Natural killer cell treated with Interleukin-12 subunit alpha and Interleukin-12 subunit beta and Interleukin-15 and Interleukin-18, amount 100 ng/mL, for 72 hours (primary cell): Measurements from ENCODE around the gene HLX. TPM values are rescaled to one million over a fixed set of nuclear protein-coding genes. Genes with fewer than 3 reads are reported as not detected.

ENCODE experiments used
- ATAC-seq, 2 donors: fragments of 150-1000 bp; cut with Tn5 transposase in 1 of 2; sonication (Bioruptor Pico), chemical (Tn5 transposase) in 1 of 2; 2 replicates each; pipeline ENCODE4 v1.10.0; 2021
- DNase-seq: peaks from one replicate; pipeline ENCODE4 v3.0.0; 2022; ENCODE audit warnings: low spot score
- H3K27ac Mint-ChIP-seq, 2 donors: 1 replicate in 1 of 2; 2 replicates in 1 of 2; pipeline ENCODE4 v1.8.0; 2022; ENCODE audit warnings: mixed read lengths in 2 of 2, mild to moderate bottlenecking in 1 of 2, moderate library complexity in 1 of 2
- H3K27me3 Mint-ChIP-seq, 2 donors: 1 replicate in 1 of 2; 2 replicates in 1 of 2; pipeline ENCODE4 v1.8.0; 2022; ENCODE audit warnings: mixed read lengths in 2 of 2
- H3K36me3 Mint-ChIP-seq: one replicate; pipeline ENCODE4 v1.8.0; 2022; ENCODE audit warnings: mixed read lengths
- H3K4me1 Mint-ChIP-seq, 2 donors: 1 replicate in 1 of 2; 2 replicates in 1 of 2; pipeline ENCODE4 v1.8.0; 2022; ENCODE audit warnings: low read depth in 2 of 2, mixed read lengths in 2 of 2, mild to moderate bottlenecking in 1 of 2
- H3K4me3 Mint-ChIP-seq: one replicate; pipeline ENCODE4 v1.8.0; 2022; ENCODE audit warnings: mixed read lengths
- H3K9me3 Mint-ChIP-seq: 2 replicates; pipeline ENCODE4 v1.8.0; 2022; ENCODE audit warnings: mixed read lengths
- total RNA-seq, 2 donors: library from RNA; stranded (reverse); gene quantifications; one replicate each; pipeline ENCODE4 v1.2.3, GENCODE V29; 2022

The HLX gene
- total RNA-seq, 2 donors from 2014 or later, result 3.9 to 5.5 TPM

- no peak for DNase-seq
- Mint-ChIP-seq H3K4me1 (peaks cover 0 to 2% of the 10 kb centered on the region in 2 donors), H3K4me3 (peak overlapping the region; percentile 27), H3K27ac (no peak overlapping the region), H3K9me3 (no peaks in the 10 kb centered on the region), H3K27me3 (peaks cover 49 to 66% of the 10 kb centered on the region in 2 donors), H3K36me3 (no peaks in the 10 kb centered on the region)
- no peak for ATAC-seq
Observed at GRCh38 chr1:220887202-220887519, 7.9 kb downstream of the HLX start.

DNA sequence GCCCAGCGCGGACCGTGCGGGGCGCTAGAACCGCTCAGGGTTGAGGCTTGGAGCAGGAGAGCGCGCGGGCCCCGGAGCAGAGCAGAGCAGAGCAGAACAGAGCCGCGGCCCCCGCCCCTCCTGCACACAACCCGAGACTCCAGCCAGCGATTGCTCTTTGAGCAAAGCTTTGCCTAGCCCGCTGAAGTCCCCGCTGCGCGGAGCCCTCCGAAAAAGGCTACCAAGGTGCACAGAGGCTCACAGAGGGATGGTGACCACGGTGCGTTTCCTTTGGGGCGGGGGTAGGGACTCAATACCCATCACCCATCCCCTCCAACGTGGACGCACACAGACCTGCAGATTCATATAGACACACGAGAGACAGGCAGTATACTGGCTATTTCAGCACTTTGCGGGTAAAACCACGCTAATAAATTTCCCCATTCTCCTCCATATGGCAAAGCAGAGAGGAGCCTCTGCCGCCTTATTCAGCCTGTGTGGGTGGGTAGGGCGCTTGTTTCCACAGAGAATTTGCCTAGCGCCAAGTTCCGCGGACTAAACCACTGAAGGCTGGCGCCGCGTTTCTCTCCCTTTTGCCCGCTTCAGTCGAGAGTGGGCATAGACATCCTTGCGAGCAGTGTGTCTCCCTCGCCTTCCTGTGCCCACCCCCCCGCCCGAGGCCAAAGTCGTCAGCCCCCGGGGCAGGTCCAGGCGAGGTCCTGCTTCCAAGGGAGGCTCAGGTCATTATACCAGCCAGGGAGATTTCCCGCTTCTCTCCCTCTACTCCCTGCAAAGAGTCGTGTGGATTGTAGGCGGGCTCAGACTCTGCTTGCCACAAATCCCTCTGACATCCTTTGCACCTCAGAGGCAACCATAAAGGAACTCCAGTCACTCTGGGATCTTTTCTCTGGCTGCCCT, 8.5 kb downstream of the HLX start:
- no peak for ATAC-seq
- peak overlapping the region; percentile 27 for H3K4me3 Mint-ChIP-seq
- peaks cover 51 to 73% of the 10 kb centered on the region in 2 donors for H3K27me3 Mint-ChIP-seq
- no peak for DNase-seq
- no peak overlapping the region for H3K27ac Mint-ChIP-seq
- H3K9me3 Mint-ChIP-seq, result no peaks in the 10 kb centered on the region
- peaks cover 0 to 2% of the 10 kb centered on the region in 2 donors for H3K4me1 Mint-ChIP-seq
- no peaks in the 10 kb centered on the region for H3K36me3 Mint-ChIP-seq

GRCh38 chr1:220888417-220888986, 9.3 kb downstream of the HLX start:
- H3K4me3 Mint-ChIP-seq, result no peak overlapping the region
- ATAC-seq, result no peak

DNA sequence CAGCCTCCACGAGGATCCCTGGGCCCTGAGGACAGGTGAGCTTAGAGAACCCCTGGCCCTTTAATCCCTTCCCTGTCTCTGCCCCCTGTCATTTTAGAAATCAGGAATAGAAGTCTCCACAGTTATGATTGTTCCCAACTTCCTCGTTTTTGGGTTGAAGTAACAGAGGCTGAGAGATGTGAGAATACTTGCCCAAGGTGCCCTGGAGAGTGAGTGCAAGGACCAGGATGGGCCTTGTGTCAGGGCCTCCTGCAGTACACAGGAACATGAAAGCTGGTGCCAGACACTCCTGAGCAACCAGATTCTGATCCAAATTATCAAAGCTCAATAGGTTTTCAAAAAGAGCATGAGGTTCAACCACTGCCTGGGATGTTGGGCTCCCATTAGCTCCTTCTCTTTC, 10.1 kb downstream of the HLX start:
- Mint-ChIP-seq H3K36me3 (no peaks in the 10 kb centered on the region), H3K4me3 (no peak overlapping the region), H3K27me3 (peaks cover 59 to 77% of the 10 kb centered on the region in 2 donors), H3K27ac (no peak overlapping the region), H3K9me3 (no peaks in the 10 kb centered on the region), H3K4me1 (peaks cover 0 to 2% of the 10 kb centered on the region in 2 donors)
- DNase-seq, result no peak
- ATAC-seq, result no peak

More at GRCh38 chr1:220888417-220888986, 9.3 kb downstream of the HLX start:
- H3K4me1 Mint-ChIP-seq, result peaks cover 0 to 2% of the 10 kb centered on the region in 2 donors
- no peaks in the 10 kb centered on the region for H3K9me3 Mint-ChIP-seq
- H3K27me3 Mint-ChIP-seq, result peaks cover 55 to 74% of the 10 kb centered on the region in 2 donors
- no peak overlapping the region for H3K27ac Mint-ChIP-seq
- DNase-seq, result no peak
- H3K36me3 Mint-ChIP-seq, result no peaks in the 10 kb centered on the region

GRCh38 chr1:220889848-220890287, 10.6 kb downstream of the HLX start:
- ATAC-seq (no peak), DNase-seq (no peak)
- Mint-ChIP-seq H3K27me3 (peaks cover 59 to 78% of the 10 kb centered on the region in 2 donors), H3K4me1 (peaks cover 0 to 2% of the 10 kb centered on the region in 2 donors), H3K4me3 (no peak overlapping the region), H3K9me3 (no peaks in the 10 kb centered on the region), H3K27ac (no peak overlapping the region), H3K36me3 (no peaks in the 10 kb centered on the region)

- H3K27me3 Mint-ChIP-seq, result peaks cover 62 to 85% of the 10 kb centered on the region in 2 donors
- H3K4me3 Mint-ChIP-seq, result no peak overlapping the region
- H3K4me1 Mint-ChIP-seq, result peaks cover 0 to 2% of the 10 kb centered on the region in 2 donors
- no peak for ATAC-seq
- H3K9me3 Mint-ChIP-seq, result no peaks in the 10 kb centered on the region
- H3K27ac Mint-ChIP-seq, result no peak overlapping the region
- no peaks in the 10 kb centered on the region for H3K36me3 Mint-ChIP-seq
- DNase-seq, result no peak
Observed at GRCh38 chr1:220890602-220891001, 11.4 kb downstream of the HLX start.

DNA sequence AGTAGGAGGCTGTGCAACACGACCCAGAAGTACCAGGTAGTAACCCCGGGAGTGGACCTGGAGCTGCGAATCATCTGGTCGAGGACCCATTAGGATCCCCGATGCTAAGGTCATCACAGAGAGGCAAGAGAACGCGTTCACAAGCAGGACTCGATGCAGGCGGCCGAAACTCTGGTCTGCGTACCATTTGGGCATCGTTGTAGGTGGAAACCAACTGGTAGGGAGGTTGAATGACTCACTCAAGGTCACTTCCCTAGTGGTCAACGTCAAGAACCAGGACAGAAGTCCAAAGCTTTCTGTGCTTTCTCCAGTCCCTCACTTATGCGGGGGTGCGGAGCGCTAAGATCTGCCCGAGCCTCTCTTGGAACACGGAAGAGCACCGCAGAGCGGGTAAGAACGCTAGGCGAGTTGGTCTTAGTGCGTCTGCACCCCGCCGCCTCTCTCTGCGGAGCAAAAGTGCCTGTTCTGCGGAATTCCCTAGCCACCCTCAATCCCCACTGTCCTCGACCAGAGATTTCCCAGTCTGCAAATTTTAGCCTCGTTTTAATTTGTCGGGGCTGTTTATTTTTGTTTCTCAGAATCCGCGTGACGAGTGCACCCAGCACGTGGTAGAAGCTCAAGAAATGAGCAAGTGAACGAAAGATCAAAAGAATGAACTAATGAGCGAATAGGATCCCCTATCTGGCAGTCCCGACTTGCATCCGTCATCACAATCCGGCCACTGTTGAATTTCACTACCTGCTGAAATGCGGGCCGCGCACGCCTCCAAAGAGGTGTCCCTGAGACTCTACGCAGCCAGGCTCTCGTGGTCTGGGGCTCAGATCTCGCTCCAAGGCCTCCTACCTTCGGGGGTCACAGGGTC, 12.2 kb downstream of the HLX start:
- Mint-ChIP-seq H3K27me3 (peaks cover 61 to 85% of the 10 kb centered on the region in 2 donors), H3K9me3 (no peaks in the 10 kb centered on the region), H3K36me3 (no peaks in the 10 kb centered on the region), H3K27ac (no peak overlapping the region), H3K4me1 (peaks cover 0 to 2% of the 10 kb centered on the region in 2 donors), H3K4me3 (no peak overlapping the region)
- DNase-seq (no peak), ATAC-seq (no peak)

- no peaks in the 10 kb centered on the region for H3K9me3 Mint-ChIP-seq
- H3K27me3 Mint-ChIP-seq, result peaks cover 61 to 81% of the 10 kb centered on the region in 2 donors
- H3K36me3 Mint-ChIP-seq, result no peaks in the 10 kb centered on the region
- peaks cover 0 to 2% of the 10 kb centered on the region in 2 donors for H3K4me1 Mint-ChIP-seq
- no peak overlapping the region for H3K27ac Mint-ChIP-seq
- no peak for ATAC-seq
- no peak overlapping the region for H3K4me3 Mint-ChIP-seq
- DNase-seq, result no peak
Observed at GRCh38 chr1:220892086-220892376, 12.8 kb downstream of the HLX start.

- no peak overlapping the region for H3K27ac Mint-ChIP-seq
- ATAC-seq (no peak), DNase-seq (no peak)
- H3K9me3 Mint-ChIP-seq, result no peaks in the 10 kb centered on the region
- H3K4me3 Mint-ChIP-seq, result no peak overlapping the region
- H3K4me1 Mint-ChIP-seq, result no peaks in the 10 kb centered on the region
- H3K27me3 Mint-ChIP-seq, result peaks cover 56 to 76% of the 10 kb centered on the region in 2 donors
- no peaks in the 10 kb centered on the region for H3K36me3 Mint-ChIP-seq
Observed at GRCh38 chr1:220892997-220893700, 13.9 kb downstream of the HLX start.

DNA sequence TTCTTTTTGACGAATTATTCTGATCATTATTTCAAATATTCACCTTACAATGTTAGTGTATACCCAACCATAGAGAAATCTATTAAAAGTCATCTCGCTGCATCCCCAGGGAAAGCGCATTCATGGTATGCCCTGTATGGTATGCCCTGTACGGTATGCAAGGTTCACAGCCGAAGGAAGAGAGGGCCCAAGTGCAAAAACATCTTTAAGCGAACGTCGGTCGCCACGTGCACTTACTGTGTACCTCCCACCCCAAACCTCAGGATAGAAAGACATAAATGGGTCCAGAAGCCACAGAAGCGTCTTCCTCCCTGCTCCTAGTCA, 14.4 kb downstream of the HLX start:
- ATAC-seq (no peak), DNase-seq (no peak)
- Mint-ChIP-seq H3K9me3 (no peaks in the 10 kb centered on the region), H3K27ac (no peak overlapping the region), H3K36me3 (no peaks in the 10 kb centered on the region), H3K4me1 (no peaks in the 10 kb centered on the region), H3K4me3 (peak overlapping the region; percentile 34), H3K27me3 (peaks cover 52 to 71% of the 10 kb centered on the region in 2 donors)

- no peak for DNase-seq
- Mint-ChIP-seq H3K36me3 (no peaks in the 10 kb centered on the region), H3K4me1 (no peaks in the 10 kb centered on the region), H3K27ac (no peak overlapping the region), H3K27me3 (peaks cover 49 to 65% of the 10 kb centered on the region in 2 donors), H3K9me3 (no peaks in the 10 kb centered on the region), H3K4me3 (peak overlapping the region; percentile 34)
- peak in 1 of 2 donors; percentile 38 for ATAC-seq
Observed at GRCh38 chr1:220894025-220894923, 15.0 kb downstream of the HLX start.

DNA sequence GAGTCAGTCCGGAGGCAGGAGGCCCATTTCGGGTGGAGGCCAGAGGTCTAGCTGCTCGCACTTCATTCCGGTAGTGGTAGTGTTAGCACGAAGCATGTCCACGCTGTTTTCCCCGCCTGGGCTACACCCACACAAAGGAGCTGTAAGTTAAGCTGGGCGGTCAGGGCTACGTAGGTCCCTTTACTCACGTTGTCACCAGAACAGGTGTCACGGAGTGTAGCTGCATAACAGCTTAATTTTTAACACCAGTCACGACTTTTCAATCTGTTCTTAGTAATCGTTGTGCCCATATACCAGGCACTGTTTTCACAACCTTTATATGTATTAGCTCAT, 15.6 kb downstream of the HLX start:
- H3K27ac Mint-ChIP-seq, result no peak overlapping the region
- H3K9me3 Mint-ChIP-seq, result no peaks in the 10 kb centered on the region
- H3K36me3 Mint-ChIP-seq, result no peaks in the 10 kb centered on the region
- no peak overlapping the region for H3K4me3 Mint-ChIP-seq
- H3K4me1 Mint-ChIP-seq, result no peaks in the 10 kb centered on the region
- DNase-seq (no peak), ATAC-seq (no peak)
- peaks cover 46 to 67% of the 10 kb centered on the region in 2 donors for H3K27me3 Mint-ChIP-seq
